A549 (cell line): Measurements from ENCODE around the gene HOXB8.

ENCODE experiments used
- CTCF ChIP-seq: fragments of >200 bp; sonication (Bioruptor Twin); formaldehyde crosslinking; IDR thresholded peaks from 3 replicates; pipeline ENCODE4 v1.5.1; 2016
- EP300 ChIP-seq, 2 experiments: fragments of >200 bp; sonication (Bioruptor Twin); formaldehyde crosslinking; IDR thresholded peaks; 2 replicates in 1 of 2; 3 replicates in 1 of 2; pipeline ENCODE4 v1.6.1; 2016 to 2017
- ESRRA ChIP-seq: fragments of 150-350 bp; IDR thresholded peaks from 2 replicates; pipeline ENCODE4 v1.6.1; 2014; ENCODE audit warnings: mild to moderate bottlenecking, low read length, borderline replicate concordance
- HMGXB4 ChIP-seq: fragments of 250-450 bp; sonication (Bioruptor Pico); IDR thresholded peaks from 2 replicates; pipeline ENCODE4 v1.5.0; 2021; ENCODE audit warnings: mild to moderate bottlenecking, moderate library complexity, borderline replicate concordance
- KDM5A ChIP-seq: fragments of 200-600 bp; sonication (generic); IDR thresholded peaks from 2 replicates; pipeline ENCODE4 v1.6.1; 2016; ENCODE audit warnings: antibody characterized with exemption, mild to moderate bottlenecking
- MAZ ChIP-seq: fragments of 150-350 bp; IDR thresholded peaks from 2 replicates; pipeline ENCODE4 v1.6.1; 2014; ENCODE audit warnings: antibody characterized with exemption, low read depth, low read length, borderline replicate concordance
- POLR2A ChIP-seq: IDR thresholded peaks from 2 replicates; pipeline ENCODE4 v1.6.1; 2012; ENCODE audit warnings: mild to moderate bottlenecking, low read length
- RCOR1 ChIP-seq: fragments of 150-350 bp; IDR thresholded peaks from 2 replicates; pipeline ENCODE4 v1.6.1; 2014; ENCODE audit warnings: antibody characterized with exemption, low read length, low read depth
- RFX5 ChIP-seq: fragments of 450-650 bp; IDR thresholded peaks from 2 replicates; pipeline ENCODE4 v1.7.1; 2014; ENCODE audit warnings: antibody characterized with exemption, mild to moderate bottlenecking, moderate library complexity
- SMC3 ChIP-seq: fragments of >200 bp; sonication (Bioruptor Twin); formaldehyde crosslinking; IDR thresholded peaks from 3 replicates; pipeline ENCODE4 v1.6.1; 2018; ENCODE audit warnings: inconsistent platforms
- TP53 ChIP-seq: fragments of 250-450 bp; sonication (Bioruptor Pico); IDR thresholded peaks from 2 replicates; pipeline ENCODE4 v1.5.0; 2021; ENCODE audit warnings: mild to moderate bottlenecking, moderate library complexity
- USF2 ChIP-seq: fragments of 450-650 bp; IDR thresholded peaks from 2 replicates; pipeline ENCODE4 v1.6.1; 2014; ENCODE audit warnings: antibody characterized with exemption
- ZFP36 ChIP-seq: fragments of 450-650 bp; IDR thresholded peaks from 2 replicates; pipeline ENCODE4 v1.6.1; 2014; ENCODE audit warnings: borderline replicate concordance; ENCODE audit not compliant: partially characterized antibody

GRCh38 chr17:48595278-48595999 lies 19.7 kb downstream of the HOXB8 start:
- no peak for TF ChIP-seq USF2
- TF ChIP-seq TP53 (CRISPR knock-in tag), result no peak
- no peak for TF ChIP-seq MAZ
- TF ChIP-seq RCOR1, result no peak
- no peak for TF ChIP-seq CTCF
- TF ChIP-seq ZFP36, result no peak
- TF ChIP-seq POLR2A, result no peak
- no peak for TF ChIP-seq KDM5A
- TF ChIP-seq HMGXB4 (CRISPR knock-in tag), result no peak
- TF ChIP-seq EP300 (IDR thresholded peaks at IDR 0.05), result no peak
- no peak for TF ChIP-seq RFX5
- TF ChIP-seq ESRRA, result no peak
- TF ChIP-seq SMC3, result no peak
